Measurements from ENCODE around the gene DNPH1.

Gene DNPH1, protein sequence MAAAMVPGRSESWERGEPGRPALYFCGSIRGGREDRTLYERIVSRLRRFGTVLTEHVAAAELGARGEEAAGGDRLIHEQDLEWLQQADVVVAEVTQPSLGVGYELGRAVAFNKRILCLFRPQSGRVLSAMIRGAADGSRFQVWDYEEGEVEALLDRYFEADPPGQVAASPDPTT

DNA sequence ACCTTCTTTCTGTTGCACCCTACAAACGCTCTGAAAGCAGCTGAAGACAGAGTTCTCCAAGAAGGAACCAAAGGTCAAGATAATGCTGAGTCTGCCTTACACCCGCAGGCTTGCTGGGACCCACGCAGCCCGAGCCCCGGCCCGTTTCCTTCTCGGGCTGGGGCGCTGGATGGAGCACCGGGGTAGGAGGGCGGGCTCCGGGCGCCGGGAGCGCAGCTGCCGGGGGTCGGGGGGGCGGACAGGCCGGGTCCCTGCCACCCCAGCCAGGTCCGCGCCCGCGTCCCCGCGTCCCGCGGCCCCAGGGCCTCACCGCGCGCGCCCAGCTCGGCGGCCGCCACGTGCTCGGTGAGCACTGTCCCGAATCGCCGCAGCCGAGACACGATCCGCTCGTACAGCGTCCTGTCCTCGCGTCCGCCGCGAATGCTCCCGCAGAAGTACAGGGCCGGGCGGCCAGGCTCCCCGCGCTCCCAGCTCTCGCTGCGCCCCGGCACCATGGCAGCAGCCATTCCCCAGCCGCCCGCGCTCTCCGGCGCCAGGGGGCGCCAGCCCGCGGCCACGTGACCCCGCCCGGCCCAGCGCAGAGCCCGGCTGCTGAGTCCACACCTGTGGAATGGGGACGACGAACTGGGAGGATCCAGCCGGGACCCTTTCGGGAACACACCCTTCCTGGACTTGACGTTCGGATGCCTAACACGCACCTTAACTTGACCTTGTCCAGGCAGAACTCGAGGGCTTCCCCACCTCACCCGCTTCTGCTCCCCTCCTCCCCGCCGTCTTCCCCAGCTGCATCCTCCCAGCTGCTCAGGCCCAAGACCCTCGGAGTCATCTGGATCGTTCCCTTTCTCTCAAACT is at the start of gene DNPH1:
TSS of gene DNPH1 (minus strand) at position 531 of the 852 bp plus-strand sequence. CDS start at position 506, 25 bp downstream.
- no peak for DNase-seq (ENCODE audit: low read depth, low spot score)

DNA sequence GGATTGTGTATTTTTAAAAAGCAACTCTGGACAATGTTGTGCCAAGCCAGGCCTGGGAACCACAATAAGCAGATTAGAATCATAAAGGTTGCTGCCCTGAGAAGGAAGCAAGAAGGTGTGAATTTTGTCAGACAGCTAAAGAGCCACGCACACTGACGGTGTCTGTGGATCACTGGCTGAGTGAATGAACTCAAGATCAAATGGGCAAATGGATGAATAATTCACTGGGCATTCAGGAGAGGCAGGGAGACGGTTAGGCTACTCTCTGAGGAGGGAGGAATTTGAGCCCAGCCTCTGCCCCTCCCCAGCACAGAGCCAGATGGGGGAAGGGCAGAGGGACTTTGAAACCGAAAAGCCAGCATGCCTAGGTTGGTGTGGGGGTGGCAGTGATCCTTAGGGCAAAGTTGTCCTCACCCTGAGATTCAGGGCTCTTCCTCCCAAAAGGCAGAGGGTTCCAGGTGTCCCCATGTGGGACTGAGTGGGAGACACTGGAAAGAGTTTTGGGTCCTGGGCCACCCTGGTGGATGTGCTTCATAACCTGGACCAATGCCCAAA is 49.3 kb upstream of the DNPH1 start:
- no peak for DNase-seq (ENCODE audit: low read depth, low spot score)

GRCh38 chr6:43277643-43278523 is 48.6 kb upstream of the DNPH1 start:
- DNase-seq (ENCODE audit: low read depth, low spot score), result no peak

- DNase-seq (ENCODE audit: low read depth, low spot score), result no peak
Observed at GRCh38 chr6:43277306-43277642, 48.0 kb upstream of the DNPH1 start.

GRCh38 chr6:43276577-43277305 is 47.5 kb upstream of the DNPH1 start:
- DNase-seq (ENCODE audit: low read depth, low spot score), result no peak

- DNase-seq (ENCODE audit: low read depth, low spot score), result no peak
Observed at GRCh38 chr6:43275801-43276576, 46.7 kb upstream of the DNPH1 start.

GRCh38 chr6:43274916-43275597 is 45.8 kb upstream of the DNPH1 start:
- DNase-seq (ENCODE audit: low read depth, low spot score), result no peak

- DNase-seq (ENCODE audit: low read depth, low spot score), result no peak
Observed at GRCh38 chr6:43274127-43274915, 45.0 kb upstream of the DNPH1 start.

GRCh38 chr6:43273707-43274106 is 44.4 kb upstream of the DNPH1 start:
- no peak for DNase-seq (ENCODE audit: low read depth, low spot score)

DNA sequence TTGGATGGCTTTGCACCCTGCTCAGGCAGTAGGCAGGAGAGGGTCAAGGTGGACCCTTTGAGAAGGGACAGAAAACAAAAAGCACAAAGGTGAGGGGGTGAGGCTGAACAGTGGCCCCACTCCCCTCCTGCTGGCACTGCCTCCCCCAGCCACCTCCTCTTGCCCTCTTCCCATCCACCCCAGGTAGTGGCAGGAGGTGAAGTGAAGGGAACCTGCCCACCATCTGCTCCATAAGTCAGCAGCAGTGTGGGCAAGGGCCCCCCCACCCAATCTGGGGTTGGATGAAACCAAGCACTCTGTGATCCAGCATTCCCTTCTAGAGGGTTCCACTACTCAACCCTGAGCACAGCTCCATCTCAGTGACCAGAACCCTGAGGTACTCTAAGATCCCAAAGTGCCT is 42.7 kb upstream of the DNPH1 start:
- no peak for DNase-seq (ENCODE audit: low read depth, low spot score)

- DNase-seq (ENCODE audit: low read depth, low spot score), result no peak
Observed at GRCh38 chr6:43271103-43271815, 42.0 kb upstream of the DNPH1 start.

- no peak for DNase-seq (ENCODE audit: low read depth, low spot score)
Observed at GRCh38 chr6:43269273-43270007, 40.2 kb upstream of the DNPH1 start.

GRCh38 chr6:43268782-43269272 is 39.5 kb upstream of the DNPH1 start:
- no peak for DNase-seq (ENCODE audit: low read depth, low spot score)

DNA sequence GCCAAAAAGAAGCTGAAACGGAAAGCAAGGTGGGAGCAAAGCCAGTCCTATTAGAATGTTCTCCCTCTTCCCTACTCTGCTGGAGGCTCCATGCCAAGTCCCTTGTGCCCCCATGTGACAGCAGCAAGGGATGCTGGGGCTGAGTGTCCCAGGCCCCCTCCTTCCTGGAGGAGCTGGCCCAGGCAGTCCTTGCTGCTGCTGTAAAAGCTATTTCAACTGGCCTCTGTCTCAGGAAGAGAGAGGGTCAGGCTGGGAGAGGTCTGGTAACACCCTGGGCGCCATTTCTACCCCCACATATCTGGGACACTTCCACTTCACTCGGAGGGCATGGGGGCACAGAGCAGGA is 39.0 kb upstream of the DNPH1 start:
- no peak for DNase-seq (ENCODE audit: low read depth, low spot score)

DNA sequence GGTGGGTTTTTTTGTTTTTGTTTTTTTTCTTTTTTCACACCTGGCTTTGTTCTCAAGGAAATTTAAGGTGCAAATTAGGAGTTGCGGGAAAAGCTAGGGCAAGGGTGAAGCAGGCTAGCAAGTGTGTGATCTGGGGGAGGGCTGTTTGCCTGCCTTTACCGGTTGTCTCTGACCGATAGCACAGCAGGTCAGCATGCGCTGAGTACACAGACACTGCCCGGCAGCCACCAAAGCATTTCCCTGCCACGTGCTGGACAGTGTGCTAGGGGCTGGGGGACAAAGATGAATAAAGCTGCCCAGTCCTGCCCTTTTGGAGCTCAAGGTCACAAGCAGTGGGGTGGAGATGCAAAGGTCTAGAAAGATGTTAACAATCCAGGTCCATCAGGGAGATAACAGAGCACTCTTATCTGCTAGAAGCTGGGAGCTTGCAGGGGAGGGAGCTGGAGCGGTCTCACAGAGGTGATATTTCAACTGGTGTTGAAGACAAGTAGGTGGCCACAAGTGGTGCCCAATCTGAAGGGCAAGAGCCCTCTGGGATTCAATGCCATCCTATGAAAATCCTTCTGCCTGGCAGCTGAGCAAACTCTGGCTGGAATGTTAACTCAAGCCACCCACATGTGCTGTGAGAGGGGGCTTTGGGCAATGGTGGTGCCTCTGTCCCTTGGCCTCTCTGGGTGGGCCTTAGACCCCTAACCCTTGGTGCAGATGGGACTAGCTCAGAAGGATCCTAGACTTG is 38.5 kb upstream of the DNPH1 start:
- no peak for DNase-seq (ENCODE audit: low read depth, low spot score)

GRCh38 chr6:43265564-43265963 is 36.3 kb upstream of the DNPH1 start:
- DNase-seq (ENCODE audit: low read depth, low spot score), result no peak

DNA sequence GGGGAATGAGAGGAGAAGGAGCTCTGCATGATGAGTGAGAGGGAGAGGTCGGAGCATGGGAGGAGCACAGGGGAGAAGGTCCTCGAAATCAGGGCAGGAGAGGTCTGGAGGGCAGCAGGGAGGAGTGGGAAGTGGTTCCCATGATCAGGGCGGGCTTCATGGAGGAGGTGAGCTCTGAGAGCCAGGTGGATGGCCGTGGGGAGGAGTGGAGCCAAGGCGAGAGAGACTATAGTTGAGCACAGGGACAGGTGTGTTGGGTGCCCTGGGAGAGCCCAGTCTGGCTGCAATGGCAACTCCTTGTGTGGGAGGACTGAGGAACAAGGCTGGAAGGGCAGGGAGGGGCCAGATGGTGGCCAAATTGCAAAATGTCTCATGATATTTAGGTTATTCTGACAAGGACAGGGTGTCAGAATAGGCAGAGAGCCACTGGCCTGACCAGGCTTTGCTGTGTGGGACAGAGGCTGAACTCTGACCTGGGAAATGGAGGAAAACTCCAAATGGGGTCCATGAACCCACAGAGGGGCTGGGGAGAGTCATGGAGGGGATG is 35.4 kb upstream of the DNPH1 start:
- DNase-seq (ENCODE audit: low read depth, low spot score), result no peak

Measured in smooth muscle cell of the brain vasculature (primary cell).